Nephron (organoid): ENCODE data around the gene SGCD.

Experiments
- H3K27ac Mint-ChIP-seq, 3 experiments: 2 replicates each; pipeline ENCODE4 v1.8.0; 2020; ENCODE audit warnings: mixed read lengths in 3 of 3, mild to moderate bottlenecking in 2 of 3, moderate library complexity in 1 of 3
- H3K27me3 Mint-ChIP-seq: 2 replicates; pipeline ENCODE4 v1.8.0; 2021; ENCODE audit warnings: low read depth, mild to moderate bottlenecking, moderate library complexity, mixed read lengths
- H3K36me3 Mint-ChIP-seq: 2 replicates; pipeline ENCODE4 v1.8.0; 2020; ENCODE audit warnings: low read depth, mixed read lengths
- H3K4me1 Mint-ChIP-seq: 2 replicates; pipeline ENCODE4 v1.8.0; 2020; ENCODE audit warnings: mixed read lengths
- H3K4me3 Mint-ChIP-seq, 3 experiments: 2 replicates each; pipeline ENCODE4 v1.8.0; 2020; ENCODE audit warnings: mild to moderate bottlenecking in 3 of 3, mixed read lengths in 3 of 3, moderate library complexity in 2 of 3
- H3K9me3 Mint-ChIP-seq: 2 replicates; pipeline ENCODE4 v1.8.0; 2020; ENCODE audit warnings: mixed read lengths
- TF ChIP-seq, protein P1 (sequence below), 3 experiments: fragments of 200-600 bp; sonication (generic); IDR thresholded peaks; one replicate each; pipeline ENCODE4 v1.5.0; 2021; ENCODE audit warnings: antibody characterized with exemption in 3 of 3; ENCODE audit not compliant: unreplicated experiment in 3 of 3

SGCD gene

GRCh38 chr5:156794687-156795086 lies 467.7 kb downstream of the SGCD start:
- H3K27me3 Mint-ChIP-seq, result peaks cover 4% of the 10 kb centered on the region
- H3K4me1 Mint-ChIP-seq, result peaks cover 6% of the 10 kb centered on the region
- H3K4me3 Mint-ChIP-seq, result no peak overlapping the region
- H3K27ac Mint-ChIP-seq, result no peak overlapping the region
- no peaks in the 10 kb centered on the region for H3K9me3 Mint-ChIP-seq
- H3K36me3 Mint-ChIP-seq, result no peaks in the 10 kb centered on the region
- TF ChIP-seq, protein P1, sequence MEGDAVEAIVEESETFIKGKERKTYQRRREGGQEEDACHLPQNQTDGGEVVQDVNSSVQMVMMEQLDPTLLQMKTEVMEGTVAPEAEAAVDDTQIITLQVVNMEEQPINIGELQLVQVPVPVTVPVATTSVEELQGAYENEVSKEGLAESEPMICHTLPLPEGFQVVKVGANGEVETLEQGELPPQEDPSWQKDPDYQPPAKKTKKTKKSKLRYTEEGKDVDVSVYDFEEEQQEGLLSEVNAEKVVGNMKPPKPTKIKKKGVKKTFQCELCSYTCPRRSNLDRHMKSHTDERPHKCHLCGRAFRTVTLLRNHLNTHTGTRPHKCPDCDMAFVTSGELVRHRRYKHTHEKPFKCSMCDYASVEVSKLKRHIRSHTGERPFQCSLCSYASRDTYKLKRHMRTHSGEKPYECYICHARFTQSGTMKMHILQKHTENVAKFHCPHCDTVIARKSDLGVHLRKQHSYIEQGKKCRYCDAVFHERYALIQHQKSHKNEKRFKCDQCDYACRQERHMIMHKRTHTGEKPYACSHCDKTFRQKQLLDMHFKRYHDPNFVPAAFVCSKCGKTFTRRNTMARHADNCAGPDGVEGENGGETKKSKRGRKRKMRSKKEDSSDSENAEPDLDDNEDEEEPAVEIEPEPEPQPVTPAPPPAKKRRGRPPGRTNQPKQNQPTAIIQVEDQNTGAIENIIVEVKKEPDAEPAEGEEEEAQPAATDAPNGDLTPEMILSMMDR (IDR thresholded peaks at IDR 0.05; ENCODE audit: unreplicated experiment in 3 of 3), result no peak

- Mint-ChIP-seq H3K4me1 (peaks cover 12% of the 10 kb centered on the region), H3K9me3 (peaks cover 3% of the 10 kb centered on the region), H3K36me3 (no peaks in the 10 kb centered on the region), H3K4me3 (no peak overlapping the region), H3K27ac (no peak overlapping the region), H3K27me3 (peaks cover 4% of the 10 kb centered on the region)
- TF ChIP-seq, protein P1 (IDR thresholded peaks at IDR 0.05; ENCODE audit: unreplicated experiment in 3 of 3), result no peak
These were observed 471.2 kb downstream of the SGCD start for GRCh38 chr5:156798201-156798600.

- no peak overlapping the region for H3K4me3 Mint-ChIP-seq
- H3K9me3 Mint-ChIP-seq, result peaks cover 3% of the 10 kb centered on the region
- peaks cover 17% of the 10 kb centered on the region for H3K4me1 Mint-ChIP-seq
- H3K36me3 Mint-ChIP-seq, result no peaks in the 10 kb centered on the region
- H3K27ac Mint-ChIP-seq, result no peak overlapping the region
- TF ChIP-seq, protein P1 (IDR thresholded peaks at IDR 0.05; ENCODE audit: unreplicated experiment in 3 of 3), result no peak
- peaks cover 4% of the 10 kb centered on the region for H3K27me3 Mint-ChIP-seq
These were observed 472.2 kb downstream of the SGCD start for GRCh38 chr5:156799171-156799570.

DNA sequence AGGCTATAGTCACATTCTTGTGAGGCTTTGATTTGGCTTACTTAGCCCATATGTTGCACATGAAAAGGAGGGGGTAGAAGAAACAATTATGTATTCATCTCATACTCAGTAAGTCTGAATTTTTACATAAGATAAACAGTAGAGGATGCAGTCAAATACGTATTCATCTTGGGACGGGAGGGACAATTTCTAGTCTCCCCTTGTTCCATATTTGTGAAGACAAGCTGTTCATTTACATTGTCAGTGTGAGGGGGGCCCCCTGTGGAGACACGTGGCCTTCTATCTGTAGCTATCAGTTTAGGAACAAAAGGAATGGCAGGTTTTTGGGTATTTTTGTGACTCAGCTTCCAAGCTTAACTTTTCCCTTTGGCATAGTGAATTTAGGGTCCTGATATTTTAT lies 474.0 kb downstream of the SGCD start:
- Mint-ChIP-seq H3K4me3 (no peak overlapping the region), H3K27me3 (peaks cover 7% of the 10 kb centered on the region), H3K36me3 (no peaks in the 10 kb centered on the region), H3K9me3 (peaks cover 6% of the 10 kb centered on the region), H3K27ac (no peak overlapping the region), H3K4me1 (peaks cover 11% of the 10 kb centered on the region)
- TF ChIP-seq, protein P1 (IDR thresholded peaks at IDR 0.05; ENCODE audit: unreplicated experiment in 3 of 3), result no peak

DNA sequence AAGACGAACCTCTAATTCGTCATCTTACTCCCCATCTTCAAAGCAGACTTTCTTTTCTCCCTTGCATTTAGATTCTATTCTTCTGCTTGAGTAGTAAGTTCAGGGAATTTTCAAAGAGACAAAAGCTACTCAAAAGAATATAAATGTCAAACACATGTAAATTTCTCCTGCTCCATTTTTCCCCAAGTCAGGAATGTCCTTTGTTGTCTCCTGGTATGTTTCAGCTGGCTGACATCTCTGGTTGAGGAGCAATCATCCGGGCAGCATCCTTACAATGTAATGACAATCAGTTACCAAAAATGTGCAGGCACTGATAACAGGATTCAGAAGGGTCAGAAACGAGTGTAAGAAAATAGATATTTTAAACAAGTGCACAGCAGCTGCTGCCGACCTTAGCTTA lies 475.5 kb downstream of the SGCD start:
- Mint-ChIP-seq H3K4me1 (peaks cover 11% of the 10 kb centered on the region), H3K27ac (peak overlapping the region in 1 of 3 experiments; percentile 27), H3K36me3 (no peaks in the 10 kb centered on the region), H3K4me3 (no peak overlapping the region), H3K27me3 (peaks cover 3% of the 10 kb centered on the region), H3K9me3 (peaks cover 8% of the 10 kb centered on the region)
- TF ChIP-seq, protein P1 (IDR thresholded peaks at IDR 0.05; ENCODE audit: unreplicated experiment in 3 of 3), result no peak

GRCh38 chr5:156803404-156803803 lies 476.4 kb downstream of the SGCD start:
- Mint-ChIP-seq H3K27me3 (peaks cover 3% of the 10 kb centered on the region), H3K27ac (peak overlapping the region in 1 of 3 experiments; percentile 17), H3K4me3 (no peak overlapping the region), H3K4me1 (peaks cover 11% of the 10 kb centered on the region), H3K9me3 (peaks cover 12% of the 10 kb centered on the region), H3K36me3 (no peaks in the 10 kb centered on the region)
- TF ChIP-seq, protein P1 (IDR thresholded peaks at IDR 0.05; ENCODE audit: unreplicated experiment in 3 of 3), result no peak
